ENCODE measurements around the gene PRH2.

Gene PRH2

DNA sequence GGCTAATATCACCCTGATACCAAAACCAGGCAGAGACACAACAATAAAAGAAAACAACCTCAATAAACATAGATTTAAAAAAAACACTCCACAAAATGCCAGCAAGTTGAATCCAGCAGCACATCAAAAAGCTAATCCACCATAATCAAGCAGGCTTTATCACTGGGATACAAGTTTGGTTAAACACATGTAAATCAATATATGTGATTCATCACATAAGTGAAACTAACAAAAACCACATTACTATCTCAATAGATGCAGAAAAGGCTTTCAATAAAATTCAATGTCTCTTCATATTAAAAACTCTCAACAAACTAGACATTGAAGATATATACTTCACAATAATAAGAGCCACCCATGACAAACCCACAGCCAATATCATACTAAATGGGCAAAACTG lies 27.0 kb downstream of the PRH2 start:
- DNase-seq (ENCODE audit: low read depth) = no peak
- no peak overlapping the region for H3K4me3 ChIP-seq (ENCODE audit: low read depth, low read length)
- TF ChIP-seq, protein P1, sequence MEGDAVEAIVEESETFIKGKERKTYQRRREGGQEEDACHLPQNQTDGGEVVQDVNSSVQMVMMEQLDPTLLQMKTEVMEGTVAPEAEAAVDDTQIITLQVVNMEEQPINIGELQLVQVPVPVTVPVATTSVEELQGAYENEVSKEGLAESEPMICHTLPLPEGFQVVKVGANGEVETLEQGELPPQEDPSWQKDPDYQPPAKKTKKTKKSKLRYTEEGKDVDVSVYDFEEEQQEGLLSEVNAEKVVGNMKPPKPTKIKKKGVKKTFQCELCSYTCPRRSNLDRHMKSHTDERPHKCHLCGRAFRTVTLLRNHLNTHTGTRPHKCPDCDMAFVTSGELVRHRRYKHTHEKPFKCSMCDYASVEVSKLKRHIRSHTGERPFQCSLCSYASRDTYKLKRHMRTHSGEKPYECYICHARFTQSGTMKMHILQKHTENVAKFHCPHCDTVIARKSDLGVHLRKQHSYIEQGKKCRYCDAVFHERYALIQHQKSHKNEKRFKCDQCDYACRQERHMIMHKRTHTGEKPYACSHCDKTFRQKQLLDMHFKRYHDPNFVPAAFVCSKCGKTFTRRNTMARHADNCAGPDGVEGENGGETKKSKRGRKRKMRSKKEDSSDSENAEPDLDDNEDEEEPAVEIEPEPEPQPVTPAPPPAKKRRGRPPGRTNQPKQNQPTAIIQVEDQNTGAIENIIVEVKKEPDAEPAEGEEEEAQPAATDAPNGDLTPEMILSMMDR (IDR thresholded peaks at IDR 0.05; ENCODE audit: insufficient read depth, low read depth, low read length, missing control alignments) = no peak

DNA sequence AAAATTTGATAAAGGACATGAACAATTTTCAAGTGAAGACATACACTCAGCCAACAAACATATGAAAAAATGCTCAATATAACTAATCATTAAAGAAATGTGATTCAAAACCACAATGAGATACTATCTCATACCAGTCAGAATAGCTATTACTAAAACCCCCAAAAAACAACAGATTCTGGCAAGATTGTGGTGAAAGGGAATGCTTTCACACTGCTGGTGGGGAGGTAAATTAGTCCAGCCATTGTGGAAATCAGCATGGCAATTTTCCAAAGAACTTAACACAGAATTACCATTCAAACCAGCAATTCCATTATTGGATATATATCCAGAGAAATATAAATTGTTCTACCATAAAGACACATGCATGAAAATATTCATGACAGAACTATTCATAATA lies 28.7 kb downstream of the PRH2 start:
- H3K4me3 ChIP-seq (ENCODE audit: low read depth, low read length) = no peak overlapping the region
- TF ChIP-seq, protein P1 (IDR thresholded peaks at IDR 0.05; ENCODE audit: insufficient read depth, low read depth, low read length, missing control alignments) = no peak
- no peak for DNase-seq (ENCODE audit: low read depth)

DNA sequence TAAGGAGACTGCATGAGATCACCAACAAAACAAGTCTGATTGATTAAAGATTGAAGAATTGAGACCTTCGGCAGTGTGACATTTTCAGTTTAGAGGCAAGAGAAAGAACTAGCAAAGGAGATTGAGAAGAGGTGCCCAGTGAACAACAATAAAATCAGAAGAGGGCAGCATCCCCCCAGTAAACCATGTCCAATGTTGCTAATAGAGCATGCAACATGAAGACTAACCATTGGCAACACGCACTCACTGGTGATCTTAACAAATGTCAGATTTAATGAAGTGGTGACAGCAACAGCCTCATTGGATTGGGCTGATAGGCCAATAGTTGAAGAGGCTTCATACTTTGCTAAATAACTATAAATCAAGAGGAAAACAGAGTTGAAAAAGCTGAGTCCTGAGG lies 30.8 kb downstream of the PRH2 start:
- TF ChIP-seq, protein P1 (IDR thresholded peaks at IDR 0.05; ENCODE audit: insufficient read depth, low read depth, low read length, missing control alignments) = no peak
- DNase-seq (ENCODE audit: low read depth) = no peak

DNA sequence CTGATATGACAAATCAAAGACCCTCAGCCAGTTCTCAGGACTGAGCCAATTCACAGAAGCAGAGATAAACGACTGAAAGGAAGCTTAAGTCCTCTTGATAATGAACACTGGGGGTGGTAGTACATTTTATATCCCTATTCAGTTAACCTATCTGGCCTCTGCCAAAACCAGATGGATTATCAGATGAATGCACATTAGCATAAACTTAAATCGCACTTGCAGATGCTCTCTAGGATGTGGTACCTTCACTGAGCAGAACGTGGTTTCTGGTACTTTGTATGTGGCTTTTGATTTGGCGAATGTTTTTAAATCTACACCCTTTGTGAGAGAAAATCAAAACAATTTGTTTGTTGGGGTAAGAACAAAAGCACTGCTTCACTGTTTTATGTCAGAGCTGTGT lies 31.2 kb downstream of the PRH2 start:
- DNase-seq (ENCODE audit: low read depth) = no peak
- H3K4me3 ChIP-seq (ENCODE audit: low read depth, low read length) = no peak overlapping the region
- TF ChIP-seq, protein P1 (IDR thresholded peaks at IDR 0.05; ENCODE audit: insufficient read depth, low read depth, low read length, missing control alignments) = no peak

More for the DNA sequence above, 30.8 kb downstream of the PRH2 start:
- no peak overlapping the region for H3K4me3 ChIP-seq (ENCODE audit: low read depth, low read length)

DNA sequence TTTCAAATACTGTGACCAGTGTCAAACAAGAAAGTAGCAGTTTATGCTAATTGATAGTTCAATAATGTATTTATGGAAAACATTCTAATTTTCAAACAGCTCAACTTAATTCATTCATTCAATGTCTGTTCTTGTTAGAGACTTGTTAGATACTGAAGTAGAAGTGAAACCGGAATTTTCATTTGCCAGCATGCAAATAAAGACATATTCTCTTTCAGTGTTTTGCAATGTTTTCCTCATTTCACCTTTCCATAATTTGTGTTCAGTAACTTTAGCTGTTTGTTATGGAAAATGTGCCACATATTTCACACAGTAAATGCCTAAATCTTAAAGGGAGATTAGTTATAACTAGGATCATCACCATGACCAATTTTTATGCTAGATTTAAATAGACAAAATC lies 36.4 kb downstream of the PRH2 start:
- no peak for DNase-seq (ENCODE audit: low read depth)
- no peak overlapping the region for H3K4me3 ChIP-seq (ENCODE audit: low read depth, low read length)
- TF ChIP-seq, protein P1 (IDR thresholded peaks at IDR 0.05; ENCODE audit: insufficient read depth, low read depth, low read length, missing control alignments) = no peak

DNA sequence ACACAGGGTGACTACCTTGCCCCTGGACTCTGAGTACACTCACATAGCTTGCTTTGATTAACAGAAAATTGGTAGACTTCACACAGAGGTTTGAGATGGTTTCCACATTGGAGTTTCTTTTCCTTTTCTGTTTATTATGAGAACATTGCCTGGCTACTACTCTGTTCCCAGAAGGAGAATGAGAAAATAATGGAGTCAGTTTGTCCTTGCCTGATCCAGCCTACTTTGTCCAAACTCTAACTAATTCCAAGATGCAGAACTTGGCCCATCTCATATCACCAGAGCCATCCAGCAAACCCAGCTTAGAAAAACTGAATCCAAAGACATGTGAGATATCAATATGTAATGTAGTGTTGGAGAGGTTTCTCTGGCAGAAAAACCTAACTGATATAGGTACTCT lies 37.3 kb downstream of the PRH2 start:
- H3K4me3 ChIP-seq (ENCODE audit: low read depth, low read length) = no peak overlapping the region
- no peak for DNase-seq (ENCODE audit: low read depth)
- TF ChIP-seq, protein P1 (IDR thresholded peaks at IDR 0.05; ENCODE audit: insufficient read depth, low read depth, low read length, missing control alignments) = no peak

DNA sequence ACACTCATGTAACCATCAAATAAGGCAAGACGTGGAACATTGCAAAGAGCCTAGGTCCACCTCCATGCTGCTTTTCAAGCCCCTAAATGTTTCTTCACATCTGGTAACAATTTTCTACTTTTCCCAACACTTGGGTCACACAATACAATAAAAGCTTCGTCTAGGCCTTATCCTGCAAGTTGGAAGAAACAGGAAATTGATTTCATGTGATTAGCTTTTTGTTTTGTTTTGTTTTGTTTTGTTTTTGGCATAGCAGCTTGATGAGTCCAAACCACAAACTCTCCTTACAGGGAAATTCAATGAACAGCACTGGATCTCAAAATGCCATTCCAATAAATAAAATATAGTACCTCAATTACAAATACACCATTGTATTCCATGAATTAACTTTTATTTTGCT lies 38.4 kb downstream of the PRH2 start:
- TF ChIP-seq, protein P1 (IDR thresholded peaks at IDR 0.05; ENCODE audit: insufficient read depth, low read depth, low read length, missing control alignments) = no peak
- no peak for DNase-seq (ENCODE audit: low read depth)
- H3K4me3 ChIP-seq (ENCODE audit: low read depth, low read length) = no peak overlapping the region

Data from GM12865 (cell line).